ENCODE data around the gene NHSL2. TPM values are rescaled to one million over a fixed set of nuclear protein-coding genes. Genes with fewer than 3 reads are reported as not detected.
A peak's percentile ranks its signal among the peaks of the same experiment; 100 is the strongest.
"Not testable (repeated sequence)": the region's sequence is repeated elsewhere in the genome, so short reads cannot be mapped to it uniquely, and the experiment has no call there.

NHSL2 gene
- total RNA-seq, result 10 to 100 TPM in 5 of 7 donors, 1 to 10 TPM in 2; 8.9 to 20.8 (median 11.6) TPM
- under 1 TPM; 0.24 to 0.77 (median 0.41) TPM for polyA plus RNA-seq
- long read RNA-seq, donor 1, result 0 reads
- long read RNA-seq, donor 2, partial matches to known transcripts, result 8 of 8 reads
- long read RNA-seq, donor 2, other reads (novel, unspliced or antisense), result 0 of 8 reads

DNA sequence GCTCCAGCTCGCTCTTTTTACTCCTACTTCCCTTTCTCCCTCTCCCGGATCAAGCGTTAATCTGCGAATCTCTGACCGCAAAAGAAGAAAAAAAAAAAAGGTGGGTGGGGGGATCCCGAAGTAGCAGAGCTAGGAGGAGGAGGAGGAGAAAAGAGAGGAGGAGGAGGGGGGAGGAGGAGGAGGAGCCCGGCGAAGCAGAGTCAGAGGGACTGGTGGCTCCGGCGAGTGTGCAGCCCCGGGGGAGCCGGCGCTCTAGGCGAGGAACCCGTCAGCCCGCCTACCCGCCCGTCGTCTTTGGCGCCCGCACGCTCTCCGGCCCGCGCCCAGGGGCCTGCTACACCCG lies at the start of gene NHSL2:
Gene NHSL2 (plus strand): TSS at position 203 of the 343 bp plus-strand sequence.
- DNase-seq, result no peak
- H3K36me3 ChIP-seq, result no peaks in the 10 kb centered on the region
- H3K27ac ChIP-seq, result no peak within 1 kb of the TSS
- peaks cover 0 to 75% (median 28%) of the 10 kb centered on the region in 7 donors for H3K27me3 ChIP-seq (replicated peaks in 1 of 7)
- H3K4me3 ChIP-seq, result peak within 1 kb of the TSS; percentile 19 to 67 (median 28)
- intact Hi-C loops (cut with DNase I; ENCODE audit: low total_unique reads), result no loop called here
- H3K4me1 ChIP-seq, result peaks cover 0 to 20% (median 10%) of the 10 kb centered on the region in 6 donors
- H3K9me3 ChIP-seq, result no peaks in the 10 kb centered on the region
- TF ChIP-seq, protein P1, sequence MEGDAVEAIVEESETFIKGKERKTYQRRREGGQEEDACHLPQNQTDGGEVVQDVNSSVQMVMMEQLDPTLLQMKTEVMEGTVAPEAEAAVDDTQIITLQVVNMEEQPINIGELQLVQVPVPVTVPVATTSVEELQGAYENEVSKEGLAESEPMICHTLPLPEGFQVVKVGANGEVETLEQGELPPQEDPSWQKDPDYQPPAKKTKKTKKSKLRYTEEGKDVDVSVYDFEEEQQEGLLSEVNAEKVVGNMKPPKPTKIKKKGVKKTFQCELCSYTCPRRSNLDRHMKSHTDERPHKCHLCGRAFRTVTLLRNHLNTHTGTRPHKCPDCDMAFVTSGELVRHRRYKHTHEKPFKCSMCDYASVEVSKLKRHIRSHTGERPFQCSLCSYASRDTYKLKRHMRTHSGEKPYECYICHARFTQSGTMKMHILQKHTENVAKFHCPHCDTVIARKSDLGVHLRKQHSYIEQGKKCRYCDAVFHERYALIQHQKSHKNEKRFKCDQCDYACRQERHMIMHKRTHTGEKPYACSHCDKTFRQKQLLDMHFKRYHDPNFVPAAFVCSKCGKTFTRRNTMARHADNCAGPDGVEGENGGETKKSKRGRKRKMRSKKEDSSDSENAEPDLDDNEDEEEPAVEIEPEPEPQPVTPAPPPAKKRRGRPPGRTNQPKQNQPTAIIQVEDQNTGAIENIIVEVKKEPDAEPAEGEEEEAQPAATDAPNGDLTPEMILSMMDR (IDR thresholded peaks at IDR 0.05 in 8 of 11, conservative IDR thresholded peaks at IDR 0.05 in 3 of 11), result no peak
- TF ChIP-seq POLR2AphosphoS5 (IDR thresholded peaks at IDR 0.05) (no peak), POLR2A (IDR thresholded peaks at IDR 0.05) (no peak)
- 0 to 29% (median 0%) methylated on average over 4 to 26 of the region's 26 CpGs for WGBS, 5 donors

DNA sequence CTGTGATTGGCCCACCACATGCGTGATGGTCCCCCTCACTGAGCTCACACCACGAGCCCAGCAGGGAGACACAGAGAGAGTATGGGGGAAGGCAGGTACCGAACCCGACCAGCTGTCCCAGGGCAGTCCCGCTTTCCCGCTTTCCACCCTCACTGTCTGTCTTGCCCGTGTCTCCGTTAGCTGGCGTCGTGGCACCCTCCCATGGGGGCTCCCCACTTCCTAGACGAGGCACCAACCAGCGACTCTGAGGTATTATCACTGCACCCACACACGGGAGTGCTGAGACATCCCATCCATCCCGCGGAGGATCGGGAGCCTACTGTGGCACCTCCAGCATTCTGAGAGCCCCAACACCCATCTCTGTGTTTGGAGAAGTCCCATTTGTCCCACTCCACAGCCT lies 43.0 kb upstream of the NHSL2 start:
- TF ChIP-seq POLR2AphosphoS5 (IDR thresholded peaks at IDR 0.05) (no peak), POLR2A (IDR thresholded peaks at IDR 0.05) (no peak)
- TF ChIP-seq, protein P1 (IDR thresholded peaks at IDR 0.05 in 8 of 11, conservative IDR thresholded peaks at IDR 0.05 in 3 of 11), result no peak
- 89 to 96% (median 91%) methylated on average over 11 to 16 of the region's 16 CpGs for WGBS, 5 donors
- intact Hi-C loops (cut with DNase I; ENCODE audit: low total_unique reads), result no loop called here
- no peaks in the 10 kb centered on the region for H3K4me1 ChIP-seq
- H3K36me3 ChIP-seq, result no peaks in the 10 kb centered on the region
- H3K27me3 ChIP-seq (replicated peaks in 1 of 7), result peaks cover 0 to 27% (median 0%) of the 10 kb centered on the region in 7 donors
- H3K27ac ChIP-seq, result no peak overlapping the region
- no peak overlapping the region for H3K4me3 ChIP-seq
- H3K9me3 ChIP-seq, result no peaks in the 10 kb centered on the region
- no peak for DNase-seq

DNA sequence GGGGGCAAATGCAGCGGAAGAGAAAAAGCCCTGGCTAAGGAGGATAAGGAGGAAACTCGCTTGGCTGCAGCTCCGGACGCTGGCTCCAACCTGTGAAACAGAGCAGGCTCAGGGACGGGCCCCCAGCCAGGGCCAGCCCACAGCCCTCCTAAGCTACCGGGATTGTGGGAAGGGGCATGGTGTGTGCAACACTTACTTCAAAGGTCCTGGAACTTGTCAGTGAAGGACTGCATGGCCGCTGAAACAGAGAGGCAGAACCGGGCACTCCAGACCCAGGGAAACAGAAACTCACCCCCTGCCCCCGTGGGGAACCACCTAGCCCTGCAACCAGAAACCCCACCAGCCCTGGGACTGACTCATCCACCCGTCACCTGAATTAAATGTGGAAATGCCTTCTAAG lies 41.1 kb upstream of the NHSL2 start:
- H3K4me1 ChIP-seq; H3K9me3 ChIP-seq; H3K4me3 ChIP-seq; H3K36me3 ChIP-seq; H3K27ac ChIP-seq; DNase-seq; intact Hi-C loops (cut with DNase I; ENCODE audit: low total_unique reads): not testable (repeated sequence)
- peaks cover 0 to 31% (median 0%) of the 10 kb centered on the region in 7 donors for H3K27me3 ChIP-seq (replicated peaks in 1 of 7)
- 16 to 47% (median 31%) methylated on average over 4 to 9 of the region's 10 CpGs; no CpG with 5 or more reads in 1 of the 5 donors for WGBS, 5 donors

DNA sequence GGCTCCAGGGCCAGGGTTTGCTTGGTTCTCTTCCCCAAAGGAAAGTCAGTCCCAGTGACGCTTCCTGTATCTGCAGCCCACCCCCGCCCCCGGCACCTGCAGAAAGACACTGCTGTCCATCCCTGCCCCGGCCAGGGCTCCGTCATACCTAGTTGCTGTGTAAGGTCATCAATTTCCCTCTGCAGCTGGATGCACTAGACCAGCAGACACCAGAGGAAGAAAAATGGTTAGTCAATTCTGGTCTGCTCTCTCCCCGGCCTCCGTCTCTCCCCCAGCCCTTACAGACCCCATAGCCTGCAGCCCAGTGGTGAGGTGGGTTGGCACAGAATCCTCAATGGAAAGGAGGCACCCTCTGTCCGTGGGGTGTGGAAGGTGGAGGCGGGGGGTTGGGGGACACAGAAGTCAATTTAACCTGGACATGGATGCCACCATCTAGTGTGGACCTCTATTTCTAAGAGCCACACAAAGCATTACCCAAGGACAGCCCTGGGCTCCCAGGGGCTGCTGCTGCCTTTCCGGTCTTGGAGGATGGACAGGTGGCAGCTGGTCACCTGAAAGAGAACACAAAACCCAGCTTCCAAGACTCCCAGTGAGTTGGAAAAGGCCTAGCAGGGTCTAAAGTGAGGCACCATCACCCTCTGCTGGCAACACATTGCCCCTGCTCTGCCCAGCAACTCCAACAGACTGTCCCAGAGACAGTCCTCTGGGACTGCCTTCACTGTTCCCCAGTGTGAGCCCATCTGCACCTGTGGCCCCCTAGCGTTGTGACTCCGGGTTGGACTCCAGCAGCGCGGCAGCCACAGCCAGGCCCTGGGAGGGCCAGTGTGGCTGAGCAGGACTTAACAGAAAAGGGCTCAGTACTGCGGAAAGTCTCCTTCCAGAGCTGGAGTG lies 40.2 kb upstream of the NHSL2 start:
- Histone ChIP-seq H3K36me3 (no peaks in the 10 kb centered on the region), H3K4me3 (no peak overlapping the region), H3K27me3 (replicated peaks in 1 of 7) (peaks cover 0 to 37% (median 0%) of the 10 kb centered on the region in 7 donors), H3K9me3 (no peaks in the 10 kb centered on the region), H3K4me1 (no peaks in the 10 kb centered on the region), H3K27ac (no peak overlapping the region)
- intact Hi-C loops (cut with DNase I; ENCODE audit: low total_unique reads), result no loop called here
- DNase-seq, result no peak
- TF ChIP-seq POLR2A (IDR thresholded peaks at IDR 0.05) (no peak), POLR2AphosphoS5 (IDR thresholded peaks at IDR 0.05) (no peak)
- TF ChIP-seq, protein P1 (IDR thresholded peaks at IDR 0.05 in 8 of 11, conservative IDR thresholded peaks at IDR 0.05 in 3 of 11), result no peak
- 65 to 82% (median 74%) methylated on average over 11 to 15 of the region's 15 CpGs for WGBS, 5 donors

All from spleen (tissue), 13 donors.